ENCODE measurements around the gene LINC01488. TPM values are rescaled to one million over a fixed set of nuclear protein-coding genes. Genes with fewer than 3 reads are reported as not detected.

LINC01488 gene
- polyA plus RNA-seq, 1 of the 3 experiments (the other 2 are of a cell fraction) = not detected

DNA sequence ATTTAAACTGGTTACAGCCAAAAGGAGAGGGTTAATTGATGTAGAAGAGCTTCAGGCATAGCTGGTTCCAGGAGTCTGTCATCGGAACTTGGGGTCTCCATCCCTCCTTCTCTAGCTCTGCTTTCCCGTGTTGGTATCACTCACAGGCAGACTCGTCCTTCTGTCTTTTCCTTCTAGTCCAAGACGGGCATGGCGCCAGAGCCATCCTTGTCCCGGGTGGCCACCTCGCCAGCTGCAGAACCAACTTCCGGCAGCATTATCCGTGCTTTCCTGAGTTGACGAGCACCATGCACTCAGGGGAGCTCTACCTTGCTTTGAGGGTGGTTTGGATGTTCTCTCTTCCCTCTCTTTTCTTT lies 14.7 kb downstream of the LINC01488 start:
- CTCF ChIA-PET = no interaction called here
- Histone ChIP-seq H3K4me1 (ENCODE audit: control insufficient read depth in 1 of 2, insufficient read depth in 2 of 2, low read depth in 1 of 2, low read length in 1 of 2) (peaks cover 12 to 21% of the 10 kb centered on the region in 2 experiments; a peak in 3 of 4 replicates), H3K27me3 (ENCODE audit: insufficient read depth) (no peaks in the 10 kb centered on the region), H3K79me2 (ENCODE audit: insufficient read depth) (no peaks in the 10 kb centered on the region), H3K4me3 (ENCODE audit: low read depth in 2 of 2, low read length in 1 of 2) (no peak overlapping the region), H3F3A (replicated peaks; ENCODE audit: insufficient read depth) (peaks cover 20% of the 10 kb centered on the region), H3K27ac (ENCODE audit: low read depth in 2 of 2, low read length in 1 of 2) (peak overlapping the region; percentile 62 to 90; a peak in 3 of 4 replicates), H3K9ac (peak overlapping the region; percentile 69), H3K4me2 (peak overlapping the region; percentile 75; the same call in 1 of the 2 replicates), H3K36me3 (replicated peaks in 1 of 2; ENCODE audit: control insufficient read depth in 1 of 2, insufficient read depth in 2 of 2, low read length in 1 of 2) (no peaks in the 10 kb centered on the region), H4K20me1 (ENCODE audit: insufficient read depth) (no peaks in the 10 kb centered on the region), H2AFZ (ENCODE audit: low read depth) (no peak overlapping the region), H3K9me3 (no peaks in the 10 kb centered on the region), H3K9me2 (no peaks in the 10 kb centered on the region)
- 94% methylated on average over 10 of the region's 10 CpGs for WGBS (ENCODE audit: low lambda C conversion rate)
- no peak for DNase-seq
- TF ChIP-seq RFX5 (IDR thresholded peaks at IDR 0.05; ENCODE audit: low read length) (no peak), MEF2A (IDR thresholded peaks at IDR 0.05; ENCODE audit: borderline replicate concordance, low read depth) (no peak), YY1 (IDR thresholded peaks at IDR 0.05; ENCODE audit: low read depth) (no peak), EP300 (IDR thresholded peaks at IDR 0.05; ENCODE audit: borderline replicate concordance in 1 of 2, low read depth in 1 of 2, low read length in 1 of 2) (no peak), FOXM1 (IDR thresholded peaks at IDR 0.05; ENCODE audit: low read depth) (no peak)
- TF ChIP-seq, protein P1, sequence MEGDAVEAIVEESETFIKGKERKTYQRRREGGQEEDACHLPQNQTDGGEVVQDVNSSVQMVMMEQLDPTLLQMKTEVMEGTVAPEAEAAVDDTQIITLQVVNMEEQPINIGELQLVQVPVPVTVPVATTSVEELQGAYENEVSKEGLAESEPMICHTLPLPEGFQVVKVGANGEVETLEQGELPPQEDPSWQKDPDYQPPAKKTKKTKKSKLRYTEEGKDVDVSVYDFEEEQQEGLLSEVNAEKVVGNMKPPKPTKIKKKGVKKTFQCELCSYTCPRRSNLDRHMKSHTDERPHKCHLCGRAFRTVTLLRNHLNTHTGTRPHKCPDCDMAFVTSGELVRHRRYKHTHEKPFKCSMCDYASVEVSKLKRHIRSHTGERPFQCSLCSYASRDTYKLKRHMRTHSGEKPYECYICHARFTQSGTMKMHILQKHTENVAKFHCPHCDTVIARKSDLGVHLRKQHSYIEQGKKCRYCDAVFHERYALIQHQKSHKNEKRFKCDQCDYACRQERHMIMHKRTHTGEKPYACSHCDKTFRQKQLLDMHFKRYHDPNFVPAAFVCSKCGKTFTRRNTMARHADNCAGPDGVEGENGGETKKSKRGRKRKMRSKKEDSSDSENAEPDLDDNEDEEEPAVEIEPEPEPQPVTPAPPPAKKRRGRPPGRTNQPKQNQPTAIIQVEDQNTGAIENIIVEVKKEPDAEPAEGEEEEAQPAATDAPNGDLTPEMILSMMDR (IDR thresholded peaks at IDR 0.05) = no peak
- POLR2A ChIA-PET = no interaction called here

- Histone ChIP-seq H3K4me3 (ENCODE audit: low read depth in 2 of 2, low read length in 1 of 2) (no peak overlapping the region), H3K4me1 (ENCODE audit: control insufficient read depth in 1 of 2, insufficient read depth in 2 of 2, low read depth in 1 of 2, low read length in 1 of 2) (peaks cover 12 to 21% of the 10 kb centered on the region in 2 experiments; a peak in 3 of 4 replicates), H3K27ac (ENCODE audit: low read depth in 2 of 2, low read length in 1 of 2) (peak overlapping the region; percentile 62 to 90; a peak in 3 of 4 replicates), H3F3A (replicated peaks; ENCODE audit: insufficient read depth) (peaks cover 20% of the 10 kb centered on the region), H3K9ac (peak overlapping the region; percentile 69), H3K4me2 (peak overlapping the region; percentile 75), H3K79me2 (ENCODE audit: insufficient read depth) (no peaks in the 10 kb centered on the region), H3K27me3 (ENCODE audit: insufficient read depth) (no peaks in the 10 kb centered on the region), H3K9me2 (no peaks in the 10 kb centered on the region), H3K9me3 (no peaks in the 10 kb centered on the region), H4K20me1 (ENCODE audit: insufficient read depth) (no peaks in the 10 kb centered on the region), H3K36me3 (replicated peaks in 1 of 2; ENCODE audit: control insufficient read depth in 1 of 2, insufficient read depth in 2 of 2, low read length in 1 of 2) (no peaks in the 10 kb centered on the region), H2AFZ (ENCODE audit: low read depth) (no peak overlapping the region)
- DNase-seq = no peak
- ChIA-PET POLR2A (no interaction called here), CTCF (no interaction called here)
- TF ChIP-seq RXRA (IDR thresholded peaks at IDR 0.05; ENCODE audit: borderline replicate concordance, low read depth) = no peak
- no peak for TF ChIP-seq CHD2 (IDR thresholded peaks at IDR 0.05; ENCODE audit: low read length, partially characterized antibody)
- TF ChIP-seq, protein P2, sequence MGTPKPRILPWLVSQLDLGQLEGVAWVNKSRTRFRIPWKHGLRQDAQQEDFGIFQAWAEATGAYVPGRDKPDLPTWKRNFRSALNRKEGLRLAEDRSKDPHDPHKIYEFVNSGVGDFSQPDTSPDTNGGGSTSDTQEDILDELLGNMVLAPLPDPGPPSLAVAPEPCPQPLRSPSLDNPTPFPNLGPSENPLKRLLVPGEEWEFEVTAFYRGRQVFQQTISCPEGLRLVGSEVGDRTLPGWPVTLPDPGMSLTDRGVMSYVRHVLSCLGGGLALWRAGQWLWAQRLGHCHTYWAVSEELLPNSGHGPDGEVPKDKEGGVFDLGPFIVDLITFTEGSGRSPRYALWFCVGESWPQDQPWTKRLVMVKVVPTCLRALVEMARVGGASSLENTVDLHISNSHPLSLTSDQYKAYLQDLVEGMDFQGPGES (IDR thresholded peaks at IDR 0.05; ENCODE audit: low read depth, low read length) = no peak
- TF ChIP-seq MXI1 (IDR thresholded peaks at IDR 0.05; ENCODE audit: low read depth, low read length) = no peak
- no peak for TF ChIP-seq EZH2phosphoT487 (IDR thresholded peaks at IDR 0.05; ENCODE audit: borderline replicate concordance, low read depth)
- TF ChIP-seq SMC3 (IDR thresholded peaks at IDR 0.05; ENCODE audit: low read depth, low read length) = no peak
- no peak for TF ChIP-seq YY1 (IDR thresholded peaks at IDR 0.05; ENCODE audit: low read depth)
- no peak for TF ChIP-seq FOXJ3 (CRISPR knock-in tag; IDR thresholded peaks at IDR 0.05)
- no peak for TF ChIP-seq NRF1 (IDR thresholded peaks at IDR 0.05; ENCODE audit: low read depth, low read length)
- TF ChIP-seq ZBTB33 (IDR thresholded peaks at IDR 0.05; ENCODE audit: borderline replicate concordance, low read depth) = no peak
- TF ChIP-seq, protein P3, sequence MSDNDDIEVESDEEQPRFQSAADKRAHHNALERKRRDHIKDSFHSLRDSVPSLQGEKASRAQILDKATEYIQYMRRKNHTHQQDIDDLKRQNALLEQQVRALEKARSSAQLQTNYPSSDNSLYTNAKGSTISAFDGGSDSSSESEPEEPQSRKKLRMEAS (IDR thresholded peaks at IDR 0.05; ENCODE audit: low read depth) = no peak
- 39% methylated on average over 7 of the region's 12 CpGs for WGBS (ENCODE audit: low lambda C conversion rate)
These were observed 15.3 kb downstream of the LINC01488 start for GRCh38 chr11:69496631-69497220.
